Measurements from ENCODE around the gene TMEM217. TPM values are rescaled to one million over a fixed set of nuclear protein-coding genes. Genes with fewer than 3 reads are reported as not detected.
"Not testable (repeated sequence)": the region's sequence is repeated elsewhere in the genome, so short reads cannot be mapped to it uniquely, and the experiment has no call there.

TMEM217 gene
- total RNA-seq, 1 donor from 2014 or later: 1.8 TPM

- peaks cover 5% of the 10 kb centered on the region for H3K4me1 ChIP-seq
- H3K4me3 ChIP-seq: no peak overlapping the region
- no peaks in the 10 kb centered on the region for H3K27me3 ChIP-seq
- intact Hi-C loops (cut with DNase I): no loop called here
- ATAC-seq (peak; percentile 55), DNase-seq (no peak)
- no peaks in the 10 kb centered on the region for H3K9me3 ChIP-seq
- TF ChIP-seq CTCF (IDR thresholded peaks at IDR 0.05): peak; percentile 43
- H3K36me3 ChIP-seq: peaks cover 46% of the 10 kb centered on the region
- no peak overlapping the region for H3K27ac ChIP-seq
Observed at GRCh38 chr6:37303891-37304503, 46.1 kb upstream of the TMEM217 start.

- no peak for DNase-seq
- no peak for ATAC-seq
- no peaks in the 10 kb centered on the region for H3K4me1 ChIP-seq
- intact Hi-C loops (cut with DNase I): no loop called here
- H3K27me3 ChIP-seq: no peaks in the 10 kb centered on the region
- H3K9me3 ChIP-seq: no peaks in the 10 kb centered on the region
- H3K4me3 ChIP-seq: no peak overlapping the region
- no peak overlapping the region for H3K27ac ChIP-seq
- peaks cover 46% of the 10 kb centered on the region for H3K36me3 ChIP-seq
- TF ChIP-seq CTCF (IDR thresholded peaks at IDR 0.05): no peak
Observed at GRCh38 chr6:37303091-37303660, 45.2 kb upstream of the TMEM217 start.

GRCh38 chr6:37302086-37302686 is 44.2 kb upstream of the TMEM217 start:
- H3K4me3 ChIP-seq: no peak overlapping the region
- no peak overlapping the region for H3K27ac ChIP-seq
- H3K4me1 ChIP-seq: no peaks in the 10 kb centered on the region
- no peak for TF ChIP-seq CTCF (IDR thresholded peaks at IDR 0.05)
- DNase-seq (no peak), ATAC-seq (no peak)
- H3K36me3 ChIP-seq: peaks cover 50% of the 10 kb centered on the region
- no peaks in the 10 kb centered on the region for H3K9me3 ChIP-seq
- intact Hi-C loops (cut with DNase I): no loop called here
- H3K27me3 ChIP-seq: no peaks in the 10 kb centered on the region

- H3K27ac ChIP-seq: no peak overlapping the region
- no peak overlapping the region for H3K4me3 ChIP-seq
- intact Hi-C loops (cut with DNase I): no loop called here
- no peaks in the 10 kb centered on the region for H3K9me3 ChIP-seq
- ATAC-seq (no peak), DNase-seq (no peak)
- H3K4me1 ChIP-seq: no peaks in the 10 kb centered on the region
- no peak for TF ChIP-seq CTCF (IDR thresholded peaks at IDR 0.05)
- H3K27me3 ChIP-seq: no peaks in the 10 kb centered on the region
- peaks cover 68% of the 10 kb centered on the region for H3K36me3 ChIP-seq
Observed at GRCh38 chr6:37299990-37300389, 42.0 kb upstream of the TMEM217 start.

- H3K36me3 ChIP-seq: peaks cover 68% of the 10 kb centered on the region
- intact Hi-C loops (cut with DNase I): no loop called here
Observed at GRCh38 chr6:37298958-37299357, 41.0 kb upstream of the TMEM217 start.

GRCh38 chr6:37297637-37298036 is 39.7 kb upstream of the TMEM217 start:
- intact Hi-C loops (cut with DNase I); DNase-seq; H3K27ac ChIP-seq; H3K9me3 ChIP-seq; H3K27me3 ChIP-seq; H3K4me1 ChIP-seq; ATAC-seq; H3K4me3 ChIP-seq: not testable (repeated sequence)
- H3K36me3 ChIP-seq: peaks cover 68% of the 10 kb centered on the region

More at GRCh38 chr6:37298958-37299357, 41.0 kb upstream of the TMEM217 start:
- H3K4me3 ChIP-seq: no peak overlapping the region
- H3K27ac ChIP-seq: no peak overlapping the region
- no peak for TF ChIP-seq CTCF (IDR thresholded peaks at IDR 0.05)
- no peaks in the 10 kb centered on the region for H3K9me3 ChIP-seq
- DNase-seq (no peak), ATAC-seq (no peak)
- no peaks in the 10 kb centered on the region for H3K27me3 ChIP-seq
- no peaks in the 10 kb centered on the region for H3K4me1 ChIP-seq
